Measurements from ENCODE around the gene HSF2BP.

The HSF2BP gene

DNA sequence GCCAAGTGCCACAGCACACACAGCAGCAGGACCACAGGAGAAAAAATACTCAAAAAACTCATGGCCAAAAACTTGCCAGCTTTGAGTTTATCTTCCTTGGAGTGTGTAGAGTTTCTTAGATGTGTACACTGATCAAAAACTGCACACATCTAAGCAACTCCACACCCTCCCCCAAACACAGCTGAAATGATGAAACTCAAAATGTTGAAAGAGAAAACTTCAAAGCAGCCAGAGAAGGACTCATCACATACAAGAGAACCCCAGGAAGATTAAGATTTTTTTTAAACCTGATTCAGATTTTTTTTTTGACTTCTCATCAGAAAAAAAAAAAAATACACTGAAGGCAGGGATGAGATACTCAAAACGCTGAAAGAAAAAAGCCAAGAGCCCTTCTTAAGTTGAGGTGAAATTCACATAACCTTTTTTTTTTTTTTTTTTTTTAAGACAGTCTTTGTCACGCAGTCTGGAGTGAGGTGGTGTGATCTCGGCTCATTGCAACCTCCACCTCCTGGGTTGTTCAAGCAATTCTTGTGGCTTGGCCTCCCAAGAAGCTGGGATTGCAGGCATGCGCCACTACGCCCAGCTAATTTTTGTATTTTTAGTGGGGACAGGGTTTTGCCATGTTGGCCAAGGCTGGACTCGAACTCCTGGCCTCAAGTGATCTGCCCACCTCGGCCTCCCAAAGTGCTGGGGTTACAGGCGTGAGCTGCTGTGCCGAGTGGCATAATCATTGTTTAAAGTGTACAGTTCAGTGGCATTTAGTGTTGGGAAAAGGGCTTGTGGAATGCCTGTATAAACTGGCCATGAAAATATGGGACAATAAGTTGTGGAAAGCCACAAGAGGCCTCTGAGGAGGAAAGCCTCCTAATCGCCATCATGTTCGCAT is 38.7 kb upstream of the HSF2BP start:
- Histone ChIP-seq H3K4me3 (no peak overlapping the region), H3K9ac (no peak overlapping the region)

DNA sequence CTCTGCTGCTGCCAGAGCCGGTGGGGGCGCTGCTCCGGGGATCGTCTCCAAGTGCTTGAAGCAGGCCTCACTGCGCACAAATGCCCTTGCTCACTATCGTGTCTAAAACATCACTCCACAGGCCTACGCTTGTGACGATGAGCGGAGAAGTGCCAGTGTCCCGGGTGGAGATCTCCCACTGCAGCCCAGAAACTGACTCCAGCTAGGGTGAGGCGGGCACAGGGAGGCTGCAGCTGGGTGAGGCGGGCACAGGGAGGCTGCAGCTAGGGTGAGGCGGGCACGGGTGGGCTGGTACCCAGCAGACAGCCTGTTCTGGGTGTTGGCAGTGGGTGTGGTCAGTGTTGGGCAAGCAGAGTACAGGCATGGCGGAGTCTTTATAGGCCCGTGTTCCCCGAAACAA is 36.9 kb upstream of the HSF2BP start:
- H3K9me3 ChIP-seq, result no peaks in the 10 kb centered on the region
- no peak for TF ChIP-seq Cebpa-rat (IDR thresholded peaks at IDR 0.05)
- H3K4me2 ChIP-seq, result no peak overlapping the region
- H3K36me3 ChIP-seq, result peaks cover 55% of the 10 kb centered on the region
- no peak overlapping the region for H3K27ac ChIP-seq
- H4K20me1 ChIP-seq, result peaks cover 9% of the 10 kb centered on the region
- no peaks in the 10 kb centered on the region for H3K27me3 ChIP-seq
- no peak overlapping the region for H3K4me3 ChIP-seq
- H3K9ac ChIP-seq, result no peak overlapping the region
- peaks cover 10% of the 10 kb centered on the region; the same call in 1 of the 2 replicates for H3K4me1 ChIP-seq

More for the DNA sequence above, 38.7 kb upstream of the HSF2BP start:
- H3K27ac ChIP-seq, result no peak overlapping the region
- H3K36me3 ChIP-seq, result peaks cover 37% of the 10 kb centered on the region
- no peak for TF ChIP-seq Cebpa-rat (IDR thresholded peaks at IDR 0.05)
- no peaks in the 10 kb centered on the region for H3K9me3 ChIP-seq
- peaks cover 9% of the 10 kb centered on the region for H4K20me1 ChIP-seq
- no peak overlapping the region for H3K4me2 ChIP-seq
- H3K27me3 ChIP-seq, result peaks cover 13% of the 10 kb centered on the region
- H3K4me1 ChIP-seq, result peaks cover 23% of the 10 kb centered on the region

DNA sequence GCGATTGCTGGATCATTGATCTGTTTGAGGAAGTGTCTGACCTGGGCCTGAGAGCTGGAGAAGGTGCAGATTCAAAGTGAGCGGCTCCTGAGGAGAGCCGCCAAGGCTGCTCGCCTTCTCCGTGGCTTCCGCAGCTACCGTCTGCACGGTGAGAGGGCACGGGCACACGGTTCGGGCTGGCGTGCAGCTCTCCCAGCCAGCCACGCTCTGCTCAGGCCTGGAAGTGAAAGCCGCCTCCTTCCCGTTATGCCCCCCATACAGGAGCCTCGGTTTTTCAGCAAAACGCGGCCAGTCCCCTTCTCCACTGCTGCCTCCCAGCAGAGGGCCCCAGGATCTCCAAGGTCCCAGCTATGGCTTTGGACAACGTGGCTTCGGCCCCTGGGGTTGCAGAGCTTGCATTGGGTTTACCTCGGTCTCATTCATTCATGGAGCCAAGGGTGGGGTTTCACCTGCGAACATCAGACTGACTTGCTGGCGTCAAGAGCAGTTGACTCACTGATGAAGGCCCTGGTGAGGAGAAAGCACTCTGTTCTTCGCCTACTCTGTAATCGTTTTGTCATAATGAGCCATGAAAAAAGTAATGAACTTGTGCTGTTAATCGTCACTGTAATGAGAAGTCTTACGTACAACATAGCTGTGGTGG is 35.3 kb upstream of the HSF2BP start:
- no peak for TF ChIP-seq Cebpa-rat (IDR thresholded peaks at IDR 0.05)
- Histone ChIP-seq H3K36me3 (peaks cover 72% of the 10 kb centered on the region), H3K27ac (no peak overlapping the region)

DNA sequence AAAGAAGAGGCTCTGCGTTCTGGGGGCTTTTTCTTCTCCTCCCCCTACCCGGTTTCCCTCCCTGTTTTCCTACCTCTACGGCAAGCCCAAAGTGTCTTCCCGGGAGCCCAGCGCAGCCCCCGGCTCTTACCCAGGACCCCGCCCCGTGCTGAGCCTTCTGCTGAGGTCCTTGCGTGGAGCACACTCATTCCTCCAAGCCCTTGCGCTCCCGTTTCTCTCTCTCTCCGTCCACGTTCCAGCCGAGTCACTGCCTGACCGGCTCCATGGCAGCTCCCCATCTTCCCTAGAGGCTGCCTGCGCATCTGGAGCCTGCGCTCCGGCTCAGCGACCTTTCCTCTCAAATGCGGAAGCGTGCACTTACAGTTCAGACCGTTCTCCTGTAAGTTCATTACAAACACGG is 34.7 kb upstream of the HSF2BP start:
- peaks cover 78% of the 10 kb centered on the region for H3K36me3 ChIP-seq
- H3K4me1 ChIP-seq, result peaks cover 1% of the 10 kb centered on the region; the same call in 1 of the 2 replicates
- H3K4me3 ChIP-seq, result no peak overlapping the region
- H3K4me2 ChIP-seq, result no peak overlapping the region
- peaks cover 28% of the 10 kb centered on the region for H4K20me1 ChIP-seq
- no peak overlapping the region for H3K27ac ChIP-seq
- no peaks in the 10 kb centered on the region for H3K9me3 ChIP-seq
- H3K9ac ChIP-seq, result no peak overlapping the region
- H3K27me3 ChIP-seq, result no peaks in the 10 kb centered on the region
- no peak for TF ChIP-seq Cebpa-rat (IDR thresholded peaks at IDR 0.05)

More for the DNA sequence above, 35.3 kb upstream of the HSF2BP start:
- peaks cover 23% of the 10 kb centered on the region for H4K20me1 ChIP-seq
- no peak overlapping the region for H3K9ac ChIP-seq
- H3K9me3 ChIP-seq, result no peaks in the 10 kb centered on the region
- H3K4me2 ChIP-seq, result no peak overlapping the region
- H3K27me3 ChIP-seq, result no peaks in the 10 kb centered on the region
- H3K4me1 ChIP-seq, result peaks cover 7% of the 10 kb centered on the region; the same call in 1 of the 2 replicates
- H3K4me3 ChIP-seq, result no peak overlapping the region

DNA sequence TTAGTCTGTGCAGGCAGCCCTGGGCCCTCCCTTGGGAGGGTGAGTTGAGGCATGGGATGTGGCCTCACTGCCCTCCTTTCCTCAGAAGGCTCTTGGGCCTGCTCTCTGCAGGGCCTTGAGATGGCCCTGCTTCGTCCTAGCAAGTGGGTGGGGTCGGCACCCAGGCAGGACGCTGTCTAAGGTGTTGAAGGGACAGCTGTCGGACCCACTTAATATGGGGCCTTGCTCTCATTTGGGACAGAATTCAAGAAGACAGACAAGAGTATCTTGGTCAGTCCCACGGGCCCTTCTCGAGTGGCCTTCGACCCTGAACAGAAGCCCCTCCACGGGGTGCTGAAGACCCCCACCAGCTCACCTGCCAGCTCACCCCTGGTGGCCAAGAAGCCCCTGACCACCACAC is 33.7 kb upstream of the HSF2BP start:
- Histone ChIP-seq H3K9ac (no peak overlapping the region), H4K20me1 (peaks cover 39% of the 10 kb centered on the region), H3K9me3 (no peaks in the 10 kb centered on the region), H3K4me3 (no peak overlapping the region), H3K4me1 (peaks cover 7% of the 10 kb centered on the region), H3K27me3 (no peaks in the 10 kb centered on the region), H3K36me3 (peaks cover 88% of the 10 kb centered on the region), H3K27ac (no peak overlapping the region), H3K4me2 (no peak overlapping the region)
- TF ChIP-seq Cebpa-rat (IDR thresholded peaks at IDR 0.05), result no peak

DNA sequence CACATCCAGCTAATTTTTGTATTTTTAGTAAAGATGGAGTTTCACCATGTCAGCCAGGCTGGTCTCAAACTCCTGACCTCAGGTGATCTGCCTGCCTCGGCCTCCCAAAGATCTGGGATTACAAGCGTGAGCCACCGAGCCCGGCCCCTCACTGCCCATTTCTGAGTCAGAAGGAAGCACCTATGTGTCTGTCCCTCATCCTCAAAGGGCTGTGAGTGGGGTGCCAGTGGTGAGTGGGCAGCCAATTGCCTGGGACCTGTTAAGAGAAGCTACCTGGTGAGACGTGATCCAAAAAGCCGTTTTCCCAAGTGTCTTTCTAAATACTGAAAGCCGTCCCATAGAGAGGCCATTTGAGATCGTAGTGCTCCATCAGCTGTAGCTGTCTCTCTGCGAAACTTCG is 32.5 kb upstream of the HSF2BP start:
- no peaks in the 10 kb centered on the region for H3K9me3 ChIP-seq
- H3K4me2 ChIP-seq, result no peak overlapping the region
- H4K20me1 ChIP-seq, result peaks cover 50% of the 10 kb centered on the region
- H3K9ac ChIP-seq, result no peak overlapping the region
- no peaks in the 10 kb centered on the region for H3K27me3 ChIP-seq
- no peak overlapping the region for H3K27ac ChIP-seq
- H3K4me1 ChIP-seq, result peaks cover 18% of the 10 kb centered on the region
- no peak overlapping the region for H3K4me3 ChIP-seq
- H3K36me3 ChIP-seq, result peaks cover 99% of the 10 kb centered on the region
- no peak for TF ChIP-seq Cebpa-rat (IDR thresholded peaks at IDR 0.05)

DNA sequence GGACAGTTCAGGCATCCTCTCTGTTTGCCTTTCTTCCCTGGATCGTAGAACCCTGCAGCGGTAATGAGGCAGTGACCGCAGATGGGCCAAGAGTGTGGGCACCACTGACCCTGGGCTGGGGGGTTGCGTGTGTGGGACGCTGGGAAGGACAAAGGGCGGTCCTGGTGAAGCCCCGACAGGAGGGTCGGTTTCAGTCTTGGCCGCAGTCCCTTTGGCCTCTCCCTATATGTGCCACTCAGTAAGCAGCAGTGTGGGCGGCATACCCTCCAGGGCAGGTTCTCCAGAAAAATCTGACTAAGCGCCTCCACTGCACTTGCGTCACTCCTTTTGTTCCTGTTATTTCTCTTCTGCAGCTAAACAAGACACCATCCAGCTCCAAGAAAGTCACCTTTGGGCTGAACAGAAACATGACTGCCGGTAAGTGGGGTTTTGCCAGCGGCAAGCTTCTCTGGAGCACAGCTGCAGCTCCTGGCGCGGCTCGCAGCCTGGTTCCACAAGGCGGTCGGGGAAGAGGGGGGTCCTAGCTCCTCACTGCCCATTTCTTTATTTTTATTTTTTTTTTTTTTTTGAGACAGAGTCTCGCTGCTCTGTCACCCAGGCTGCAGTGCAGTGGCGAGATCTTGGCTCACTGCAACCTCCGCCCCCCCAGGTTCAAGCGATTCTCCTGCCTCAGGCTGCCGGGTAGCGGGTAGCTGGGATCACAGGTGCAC is 32.0 kb upstream of the HSF2BP start:
- TF ChIP-seq Cebpa-rat (IDR thresholded peaks at IDR 0.05), result no peak
- peaks cover 51% of the 10 kb centered on the region for H4K20me1 ChIP-seq

DNA sequence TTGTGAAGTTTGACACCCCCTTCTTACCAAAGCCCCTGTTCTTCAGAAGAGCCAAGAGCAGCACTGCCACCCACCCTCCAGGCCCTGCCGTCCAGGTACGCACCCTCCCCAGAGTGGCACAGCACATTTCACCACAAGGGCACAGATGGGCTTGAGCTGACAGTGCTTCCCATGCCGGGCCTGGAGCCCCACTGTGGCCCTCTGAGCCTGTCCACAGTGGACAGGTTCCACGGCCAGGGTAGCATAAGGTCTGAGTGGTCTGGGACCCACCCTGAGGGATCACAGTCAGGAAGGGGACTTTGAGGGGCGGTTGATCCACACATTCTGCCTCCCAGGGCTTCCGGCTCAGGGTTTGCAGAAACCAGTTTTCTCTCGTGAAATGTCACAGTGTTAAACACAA is 31.1 kb upstream of the HSF2BP start:
- Histone ChIP-seq H4K20me1 (peaks cover 47% of the 10 kb centered on the region), H3K4me2 (no peak overlapping the region), H3K36me3 (peaks cover 100% of the 10 kb centered on the region), H3K9me3 (no peaks in the 10 kb centered on the region), H3K4me3 (no peak overlapping the region), H3K27ac (no peak overlapping the region), H3K27me3 (no peaks in the 10 kb centered on the region), H3K4me1 (peaks cover 22% of the 10 kb centered on the region), H3K9ac (no peak overlapping the region)
- no peak for TF ChIP-seq Cebpa-rat (IDR thresholded peaks at IDR 0.05)

More for the DNA sequence above, 32.0 kb upstream of the HSF2BP start:
- no peak overlapping the region for H3K27ac ChIP-seq
- no peaks in the 10 kb centered on the region for H3K9me3 ChIP-seq
- H3K36me3 ChIP-seq, result peaks cover 99% of the 10 kb centered on the region
- H3K4me2 ChIP-seq, result no peak overlapping the region
- no peak overlapping the region for H3K9ac ChIP-seq
- no peak overlapping the region for H3K4me3 ChIP-seq
- peaks cover 22% of the 10 kb centered on the region for H3K4me1 ChIP-seq
- H3K27me3 ChIP-seq, result no peaks in the 10 kb centered on the region

DNA sequence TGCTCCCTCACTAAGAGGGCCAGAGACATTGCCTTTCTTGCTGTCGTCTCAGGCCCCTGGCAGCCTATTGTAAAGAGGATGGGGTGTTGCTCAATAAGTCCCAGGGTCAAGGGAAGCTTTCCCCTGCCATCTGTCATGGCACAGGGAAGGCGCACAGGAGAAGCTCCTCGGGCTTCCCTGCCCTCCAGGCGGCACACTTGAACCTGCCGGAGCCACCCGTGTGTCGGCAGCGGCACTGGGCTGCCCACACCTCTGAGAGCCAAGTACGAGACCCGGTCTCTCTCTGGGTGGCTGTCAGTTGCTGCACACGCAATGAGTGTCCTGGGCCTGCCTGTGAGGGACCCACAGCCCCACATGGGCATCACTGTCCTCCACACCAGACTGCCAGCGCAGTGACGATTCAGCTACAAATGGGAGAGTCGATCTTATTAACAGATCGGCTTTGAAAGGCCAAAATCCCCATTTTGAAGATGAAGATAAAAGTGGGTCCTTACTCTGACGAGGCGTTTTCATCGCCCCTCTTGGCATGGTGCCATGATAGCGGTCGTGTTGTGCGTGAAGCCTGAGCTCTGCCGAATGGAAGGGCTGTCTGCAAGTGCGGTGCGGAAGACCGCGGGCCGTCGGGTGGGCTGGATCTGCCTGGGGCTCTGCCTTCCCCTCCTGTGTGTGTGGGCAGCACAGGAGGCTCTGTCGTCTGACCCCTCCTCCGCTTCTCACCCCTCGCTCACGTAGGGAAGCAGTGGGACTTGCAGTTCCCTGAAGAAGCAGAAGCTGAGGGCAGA is 30.5 kb upstream of the HSF2BP start:
- Histone ChIP-seq H3K27ac (no peak overlapping the region), H3K36me3 (peaks cover 100% of the 10 kb centered on the region), H3K27me3 (no peaks in the 10 kb centered on the region), H3K9me3 (no peaks in the 10 kb centered on the region), H4K20me1 (peaks cover 47% of the 10 kb centered on the region), H3K4me1 (peaks cover 22% of the 10 kb centered on the region), H3K4me2 (no peak overlapping the region), H3K9ac (no peak overlapping the region), H3K4me3 (no peak overlapping the region)
- TF ChIP-seq Cebpa-rat (IDR thresholded peaks at IDR 0.05), result no peak
